Coronary artery (tissue), 2 donors: Measurements from ENCODE around the gene SLC41A3.

Experiments
- DNase-seq: peaks from one replicate; pipeline ENCODE4 v3.0.0-alpha.2; 2017; ENCODE audit warnings: low spot score
- H3K27ac ChIP-seq, 2 donors: fragments of 200-600 bp; sonication (generic); one replicate each; pipeline ENCODE4 v1.5.1; 2016 to 2019
- H3K4me3 ChIP-seq: fragments of 200-600 bp; sonication (generic); 2 replicates; pipeline ENCODE4 v1.5.1; 2016; ENCODE audit warnings: mild to moderate bottlenecking, moderate library complexity
- TF ChIP-seq, protein P1 (sequence below): fragments of 200-600 bp; sonication (generic); IDR thresholded peaks from one replicate; pipeline ENCODE4 v1.5.1; 2019; ENCODE audit warnings: antibody characterized with exemption

SLC41A3 gene

DNA sequence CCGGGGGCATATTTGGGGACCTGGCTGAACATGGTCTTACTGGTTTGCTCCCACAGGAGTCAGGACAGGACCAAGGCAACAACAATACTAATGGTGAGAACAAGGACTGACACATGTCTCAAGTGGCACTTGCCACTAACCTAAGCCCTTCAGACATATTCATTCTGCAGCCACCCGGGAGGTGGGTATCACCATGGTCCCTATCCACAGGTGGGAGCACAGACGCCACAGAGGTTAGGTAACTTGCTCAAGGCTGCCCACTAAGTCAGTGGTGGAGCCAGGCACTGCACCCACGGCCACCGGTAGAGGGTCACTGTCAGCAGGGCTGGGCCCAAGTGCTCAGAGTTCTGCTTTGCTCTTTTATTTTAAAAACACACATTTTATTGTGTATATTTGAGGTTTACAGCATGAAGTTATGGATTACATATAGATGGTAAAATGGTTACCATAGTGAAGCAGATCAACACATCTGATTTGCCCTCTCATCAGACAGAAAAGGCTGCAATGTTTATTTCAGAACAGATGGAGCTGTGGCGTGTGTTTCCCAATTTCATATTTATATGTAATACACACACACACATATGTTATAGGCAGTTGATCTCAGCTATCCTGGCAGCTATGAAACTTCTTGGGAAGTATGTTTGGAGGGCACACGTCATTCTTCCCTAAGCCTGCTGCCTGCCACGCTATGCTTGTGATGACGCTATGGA is 30.0 kb upstream of the SLC41A3 start:
- Histone ChIP-seq H3K4me3 (no peak overlapping the region), H3K27ac (no peak overlapping the region)
- TF ChIP-seq, protein P1, sequence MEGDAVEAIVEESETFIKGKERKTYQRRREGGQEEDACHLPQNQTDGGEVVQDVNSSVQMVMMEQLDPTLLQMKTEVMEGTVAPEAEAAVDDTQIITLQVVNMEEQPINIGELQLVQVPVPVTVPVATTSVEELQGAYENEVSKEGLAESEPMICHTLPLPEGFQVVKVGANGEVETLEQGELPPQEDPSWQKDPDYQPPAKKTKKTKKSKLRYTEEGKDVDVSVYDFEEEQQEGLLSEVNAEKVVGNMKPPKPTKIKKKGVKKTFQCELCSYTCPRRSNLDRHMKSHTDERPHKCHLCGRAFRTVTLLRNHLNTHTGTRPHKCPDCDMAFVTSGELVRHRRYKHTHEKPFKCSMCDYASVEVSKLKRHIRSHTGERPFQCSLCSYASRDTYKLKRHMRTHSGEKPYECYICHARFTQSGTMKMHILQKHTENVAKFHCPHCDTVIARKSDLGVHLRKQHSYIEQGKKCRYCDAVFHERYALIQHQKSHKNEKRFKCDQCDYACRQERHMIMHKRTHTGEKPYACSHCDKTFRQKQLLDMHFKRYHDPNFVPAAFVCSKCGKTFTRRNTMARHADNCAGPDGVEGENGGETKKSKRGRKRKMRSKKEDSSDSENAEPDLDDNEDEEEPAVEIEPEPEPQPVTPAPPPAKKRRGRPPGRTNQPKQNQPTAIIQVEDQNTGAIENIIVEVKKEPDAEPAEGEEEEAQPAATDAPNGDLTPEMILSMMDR = no peak
- DNase-seq = no peak

DNA sequence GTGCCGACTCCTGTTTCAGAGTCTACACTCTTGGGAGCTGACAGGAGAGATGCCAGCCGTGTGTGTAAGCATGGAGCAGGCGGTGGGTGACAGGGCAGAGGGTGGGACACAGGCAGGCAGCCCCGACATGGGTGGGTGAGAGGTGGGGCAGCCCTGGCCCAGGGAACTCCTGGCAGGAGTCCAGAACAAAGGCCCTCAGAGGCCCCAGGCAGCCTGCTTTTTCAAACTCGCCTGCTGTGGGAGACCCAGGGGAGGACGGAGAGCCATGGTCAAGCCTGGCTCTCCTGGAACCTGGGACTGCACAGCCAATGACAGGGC is 29.3 kb upstream of the SLC41A3 start:
- H3K27ac ChIP-seq = no peak overlapping the region
- TF ChIP-seq, protein P1 = no peak

DNA sequence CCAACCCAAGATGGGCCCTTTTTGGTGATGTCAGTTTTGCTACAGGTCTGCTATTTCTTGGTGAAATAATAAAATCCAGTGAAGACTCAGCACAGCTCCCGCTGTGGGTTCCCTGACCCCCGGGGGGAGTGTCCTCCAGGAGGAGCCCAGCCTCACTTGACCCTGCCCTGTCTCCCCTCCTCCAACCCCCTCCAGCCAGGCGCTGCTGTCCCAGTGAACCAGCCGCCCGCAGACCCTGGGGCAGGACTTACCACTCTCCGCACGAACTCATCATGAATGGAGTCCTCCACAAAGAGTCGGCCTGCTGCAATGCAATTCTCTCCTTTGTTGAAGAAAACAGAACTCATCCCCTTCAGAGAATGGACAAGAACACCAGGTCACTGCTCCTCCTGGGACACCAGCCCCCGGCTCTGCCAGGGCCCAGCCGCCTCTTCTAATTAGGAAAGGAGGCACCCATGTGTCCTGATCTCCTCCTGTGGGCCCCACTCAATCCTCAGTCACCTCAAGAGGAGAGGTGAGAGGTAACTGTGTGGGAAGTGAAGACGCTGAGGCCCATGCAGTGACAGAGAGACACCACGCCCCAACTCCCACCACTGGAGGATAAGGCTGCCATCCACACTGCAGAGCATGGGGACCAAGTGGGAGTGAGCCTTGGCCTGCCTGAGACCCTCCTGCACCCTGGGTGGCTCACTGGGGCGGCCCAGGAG is 28.8 kb upstream of the SLC41A3 start:
- peak; percentile 67 for DNase-seq
- TF ChIP-seq, protein P1 = no peak
- Histone ChIP-seq H3K27ac (no peak overlapping the region), H3K4me3 (no peak overlapping the region)

More for the DNA sequence above, 29.3 kb upstream of the SLC41A3 start:
- no peak for DNase-seq
- H3K4me3 ChIP-seq = no peak overlapping the region

- Histone ChIP-seq H3K27ac (no peak overlapping the region), H3K4me3 (no peak overlapping the region)
- TF ChIP-seq, protein P1 = no peak
- peak; percentile 56 for DNase-seq
These were observed 27.9 kb upstream of the SLC41A3 start for GRCh38 chr3:126111566-126112475.

DNA sequence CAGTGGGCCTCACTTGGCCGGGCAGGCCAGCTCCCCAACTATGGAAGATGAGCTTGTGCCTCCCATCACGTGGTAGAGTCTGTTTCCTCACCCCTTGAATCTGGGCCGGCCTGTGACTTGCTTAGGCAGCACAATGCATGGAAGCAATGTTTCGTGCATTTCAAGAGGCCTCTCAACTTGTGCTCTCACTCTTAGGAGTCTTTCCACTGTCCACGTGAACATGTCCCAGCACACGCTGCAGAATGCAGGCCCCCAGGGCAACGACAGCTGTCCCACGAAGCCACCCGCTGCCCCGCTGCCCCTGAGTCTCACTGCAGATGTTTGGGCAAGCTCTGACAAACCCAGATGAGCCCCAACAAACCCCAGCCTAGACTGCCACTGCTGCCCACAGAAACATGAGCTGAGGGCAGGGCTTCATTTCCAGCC is 27.2 kb upstream of the SLC41A3 start:
- TF ChIP-seq, protein P1 = no peak
- Histone ChIP-seq H3K4me3 (no peak overlapping the region), H3K27ac (no peak overlapping the region)
- peak; percentile 66 for DNase-seq

DNA sequence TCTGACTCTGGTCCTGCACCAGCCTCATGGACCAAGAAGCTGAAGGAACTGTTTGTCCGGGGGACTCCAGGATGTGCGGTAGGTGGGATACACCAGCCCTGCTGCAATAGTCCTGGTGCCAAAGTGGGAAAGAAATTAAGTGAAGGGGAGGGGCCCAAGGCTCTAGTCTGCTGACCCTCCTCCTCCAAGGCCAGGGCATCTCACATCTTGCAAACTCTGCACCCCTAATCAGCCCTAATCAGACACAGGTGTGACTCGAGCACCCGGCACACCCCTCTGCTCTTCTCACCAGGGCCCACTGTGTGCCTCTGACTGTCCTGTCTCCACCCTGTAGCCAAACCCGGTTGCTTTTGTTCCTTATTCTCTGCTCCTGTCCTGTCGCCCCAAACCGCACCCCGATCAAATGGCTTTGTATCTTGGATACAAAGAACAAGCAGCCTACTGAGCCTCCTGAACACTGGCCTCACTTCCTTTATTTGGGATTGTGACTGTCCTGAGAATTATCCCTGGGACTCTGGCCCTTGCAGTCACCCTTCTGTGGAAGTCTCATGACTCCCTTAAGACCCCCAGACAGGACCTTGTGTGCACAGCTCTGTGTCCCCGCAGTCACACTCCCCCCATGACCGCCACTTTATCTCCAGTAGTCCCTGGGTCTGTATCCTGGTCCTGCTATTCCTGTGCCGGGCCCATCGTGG is 26.7 kb upstream of the SLC41A3 start:
- H3K4me3 ChIP-seq = no peak overlapping the region
- H3K27ac ChIP-seq = no peak overlapping the region
- DNase-seq = peak; percentile 56
- TF ChIP-seq, protein P1 = no peak
